ENCODE results near the gene LRRC37A.
"Not testable (repeated sequence)": the region's sequence is repeated elsewhere in the genome, so short reads cannot be mapped to it uniquely, and the experiment has no call there.

DNA sequence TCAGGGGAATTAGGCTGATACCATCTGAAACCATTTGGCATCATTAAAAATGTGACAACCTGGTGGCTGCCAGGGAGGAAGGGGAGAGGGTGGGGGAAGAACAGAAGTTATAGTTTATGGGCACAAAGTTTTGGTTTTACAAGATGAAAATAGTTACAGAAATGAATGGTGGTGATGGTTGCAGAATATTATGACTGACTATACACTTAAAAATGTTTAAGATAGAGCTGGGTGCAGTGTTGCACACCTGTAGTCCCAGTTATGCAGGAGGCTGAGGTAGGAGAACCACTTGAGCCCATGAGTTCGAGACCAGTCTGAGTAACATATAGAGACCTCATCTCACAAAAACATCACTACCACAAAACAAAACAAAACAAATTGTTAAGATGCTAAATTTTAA, 54.1 kb downstream of the LRRC37A start:
- not testable (repeated sequence) for TF ChIP-seq YY1 (IDR thresholded peaks at IDR 0.05; ENCODE audit: extremely low read depth, insufficient replicate concordance, low read depth, low read length); CEBPB (IDR thresholded peaks at IDR 0.05; ENCODE audit: low read depth); EZH2 (IDR thresholded peaks at IDR 0.05); FOSL1 (IDR thresholded peaks at IDR 0.05; ENCODE audit: low read depth); TCF7L2 (IDR thresholded peaks at IDR 0.05; ENCODE audit: borderline replicate concordance, extremely low read depth, insufficient read depth, insufficient read length); SP1 (IDR thresholded peaks at IDR 0.05; ENCODE audit: low read depth)
- TF ChIP-seq, protein P1, sequence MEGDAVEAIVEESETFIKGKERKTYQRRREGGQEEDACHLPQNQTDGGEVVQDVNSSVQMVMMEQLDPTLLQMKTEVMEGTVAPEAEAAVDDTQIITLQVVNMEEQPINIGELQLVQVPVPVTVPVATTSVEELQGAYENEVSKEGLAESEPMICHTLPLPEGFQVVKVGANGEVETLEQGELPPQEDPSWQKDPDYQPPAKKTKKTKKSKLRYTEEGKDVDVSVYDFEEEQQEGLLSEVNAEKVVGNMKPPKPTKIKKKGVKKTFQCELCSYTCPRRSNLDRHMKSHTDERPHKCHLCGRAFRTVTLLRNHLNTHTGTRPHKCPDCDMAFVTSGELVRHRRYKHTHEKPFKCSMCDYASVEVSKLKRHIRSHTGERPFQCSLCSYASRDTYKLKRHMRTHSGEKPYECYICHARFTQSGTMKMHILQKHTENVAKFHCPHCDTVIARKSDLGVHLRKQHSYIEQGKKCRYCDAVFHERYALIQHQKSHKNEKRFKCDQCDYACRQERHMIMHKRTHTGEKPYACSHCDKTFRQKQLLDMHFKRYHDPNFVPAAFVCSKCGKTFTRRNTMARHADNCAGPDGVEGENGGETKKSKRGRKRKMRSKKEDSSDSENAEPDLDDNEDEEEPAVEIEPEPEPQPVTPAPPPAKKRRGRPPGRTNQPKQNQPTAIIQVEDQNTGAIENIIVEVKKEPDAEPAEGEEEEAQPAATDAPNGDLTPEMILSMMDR (IDR thresholded peaks at IDR 0.05 in 2 of 3, conservative IDR thresholded peaks at IDR 0.05 in 1 of 3; ENCODE audit: borderline replicate concordance in 1 of 3, insufficient read depth in 1 of 3, low read depth in 2 of 3, low read length in 2 of 3), result not testable (repeated sequence)
- TF ChIP-seq, protein P2, sequence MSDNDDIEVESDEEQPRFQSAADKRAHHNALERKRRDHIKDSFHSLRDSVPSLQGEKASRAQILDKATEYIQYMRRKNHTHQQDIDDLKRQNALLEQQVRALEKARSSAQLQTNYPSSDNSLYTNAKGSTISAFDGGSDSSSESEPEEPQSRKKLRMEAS (IDR thresholded peaks at IDR 0.05), result not testable (repeated sequence)

Data from HCT116 (cell line).